ENCODE measurements around the gene SEC22C. TPM values are rescaled to one million over a fixed set of nuclear protein-coding genes. Genes with fewer than 3 reads are reported as not detected.
"Not testable (repeated sequence)": the region's sequence is repeated elsewhere in the genome, so short reads cannot be mapped to it uniquely, and the experiment has no call there.

The SEC22C gene
- total RNA-seq, 6 experiments from 2014 or later = 11.3 to 23.6 (median 13.8) TPM

DNA sequence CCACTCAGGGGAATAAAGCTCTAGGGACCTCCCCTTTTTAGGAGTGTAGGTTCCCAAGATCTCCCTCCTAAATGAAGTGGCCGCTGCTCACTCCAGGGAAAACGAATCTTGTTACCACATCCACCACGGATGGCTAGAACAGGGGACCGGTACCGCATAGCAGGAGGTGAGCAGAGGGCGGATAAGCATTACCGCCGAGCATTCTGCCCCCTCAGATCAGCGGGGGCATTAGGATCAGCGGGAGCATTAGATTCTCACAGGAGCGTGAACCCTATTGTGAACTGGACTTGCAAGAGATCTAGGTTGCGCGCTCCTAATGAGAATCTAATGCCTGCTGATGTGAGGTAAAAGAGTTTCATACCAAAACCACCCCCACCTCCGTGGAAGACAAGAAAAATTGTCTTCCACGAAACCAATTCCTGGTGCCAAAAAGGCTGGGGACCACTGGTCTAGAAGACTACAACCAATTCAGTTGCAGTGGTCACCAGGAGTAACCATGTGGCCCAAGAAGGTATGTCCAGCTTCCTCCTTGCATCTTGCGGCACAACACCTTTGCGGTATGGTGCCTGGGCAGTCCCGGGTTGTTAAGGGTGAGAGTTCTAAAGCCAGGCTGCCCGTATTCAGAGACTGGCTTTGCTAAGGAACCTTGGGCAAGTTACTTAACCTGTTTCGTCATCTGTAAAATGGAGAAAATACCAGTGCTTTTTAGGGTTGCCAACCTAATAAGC lies 7.8 kb upstream of the SEC22C start:
- DNase-seq = no peak

DNA sequence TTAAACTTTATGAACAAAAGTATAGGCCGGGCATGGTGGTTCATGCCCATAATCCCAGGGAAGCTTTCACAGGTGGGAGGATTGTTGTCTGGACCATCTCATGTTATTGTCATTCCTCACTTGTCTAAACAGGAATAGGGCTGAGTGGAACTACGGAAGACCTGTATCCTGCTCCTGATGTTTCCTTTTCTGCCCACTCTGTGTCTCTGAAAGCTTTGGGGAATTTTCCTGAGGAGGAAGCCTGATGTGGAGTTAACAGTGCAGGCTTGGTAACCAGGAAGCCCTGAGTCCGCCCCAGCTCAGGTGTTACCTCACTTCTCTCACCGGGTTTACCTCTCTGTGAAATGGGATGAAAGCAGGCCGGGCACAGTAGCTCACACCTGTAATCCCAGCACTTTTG lies 6.9 kb upstream of the SEC22C start:
- Histone ChIP-seq H3K36me3 (peaks cover 0 to 3% (median 0%) of the 10 kb centered on the region in 4 donors), H3K4me3 (no peak overlapping the region), H3K27me3 (no peaks in the 10 kb centered on the region), H3K27ac (no peak overlapping the region), H3K4me1 (peaks cover 0 to 9% (median 2%) of the 10 kb centered on the region in 4 donors), H3K9me3 (no peaks in the 10 kb centered on the region)
- 73% methylated on average over 4 of the region's 5 CpGs for WGBS (ENCODE audit: insufficient coverage, low coverage, low lambda C conversion rate, missing lambda C conversion rate)
- intact Hi-C loops (cut with DNase I) = no loop called here
- TF ChIP-seq POLR2A (IDR thresholded peaks at IDR 0.05) = no peak
- TF ChIP-seq, protein P1, sequence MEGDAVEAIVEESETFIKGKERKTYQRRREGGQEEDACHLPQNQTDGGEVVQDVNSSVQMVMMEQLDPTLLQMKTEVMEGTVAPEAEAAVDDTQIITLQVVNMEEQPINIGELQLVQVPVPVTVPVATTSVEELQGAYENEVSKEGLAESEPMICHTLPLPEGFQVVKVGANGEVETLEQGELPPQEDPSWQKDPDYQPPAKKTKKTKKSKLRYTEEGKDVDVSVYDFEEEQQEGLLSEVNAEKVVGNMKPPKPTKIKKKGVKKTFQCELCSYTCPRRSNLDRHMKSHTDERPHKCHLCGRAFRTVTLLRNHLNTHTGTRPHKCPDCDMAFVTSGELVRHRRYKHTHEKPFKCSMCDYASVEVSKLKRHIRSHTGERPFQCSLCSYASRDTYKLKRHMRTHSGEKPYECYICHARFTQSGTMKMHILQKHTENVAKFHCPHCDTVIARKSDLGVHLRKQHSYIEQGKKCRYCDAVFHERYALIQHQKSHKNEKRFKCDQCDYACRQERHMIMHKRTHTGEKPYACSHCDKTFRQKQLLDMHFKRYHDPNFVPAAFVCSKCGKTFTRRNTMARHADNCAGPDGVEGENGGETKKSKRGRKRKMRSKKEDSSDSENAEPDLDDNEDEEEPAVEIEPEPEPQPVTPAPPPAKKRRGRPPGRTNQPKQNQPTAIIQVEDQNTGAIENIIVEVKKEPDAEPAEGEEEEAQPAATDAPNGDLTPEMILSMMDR (IDR thresholded peaks at IDR 0.05) = no peak
- ATAC-seq (no peak), DNase-seq (no peak)

More for the DNA sequence above, 7.8 kb upstream of the SEC22C start:
- peaks cover 0 to 10% (median 2%) of the 10 kb centered on the region in 4 donors for H3K36me3 ChIP-seq
- no peaks in the 10 kb centered on the region for H3K9me3 ChIP-seq
- 90% methylated on average over 7 of the region's 20 CpGs for WGBS (ENCODE audit: insufficient coverage, low coverage, low lambda C conversion rate, missing lambda C conversion rate)
- TF ChIP-seq, protein P1 (IDR thresholded peaks at IDR 0.05) = no peak
- TF ChIP-seq POLR2A (IDR thresholded peaks at IDR 0.05) = no peak
- no peak for ATAC-seq
- no peaks in the 10 kb centered on the region for H3K27me3 ChIP-seq
- H3K4me3 ChIP-seq = peak overlapping the region in 1 of 3 donors; percentile 76
- H3K27ac ChIP-seq = peak overlapping the region in 1 of 3 donors; percentile 69
- peaks cover 0 to 9% (median 2%) of the 10 kb centered on the region in 4 donors for H3K4me1 ChIP-seq
- intact Hi-C loops (cut with DNase I) = no loop called here

DNA sequence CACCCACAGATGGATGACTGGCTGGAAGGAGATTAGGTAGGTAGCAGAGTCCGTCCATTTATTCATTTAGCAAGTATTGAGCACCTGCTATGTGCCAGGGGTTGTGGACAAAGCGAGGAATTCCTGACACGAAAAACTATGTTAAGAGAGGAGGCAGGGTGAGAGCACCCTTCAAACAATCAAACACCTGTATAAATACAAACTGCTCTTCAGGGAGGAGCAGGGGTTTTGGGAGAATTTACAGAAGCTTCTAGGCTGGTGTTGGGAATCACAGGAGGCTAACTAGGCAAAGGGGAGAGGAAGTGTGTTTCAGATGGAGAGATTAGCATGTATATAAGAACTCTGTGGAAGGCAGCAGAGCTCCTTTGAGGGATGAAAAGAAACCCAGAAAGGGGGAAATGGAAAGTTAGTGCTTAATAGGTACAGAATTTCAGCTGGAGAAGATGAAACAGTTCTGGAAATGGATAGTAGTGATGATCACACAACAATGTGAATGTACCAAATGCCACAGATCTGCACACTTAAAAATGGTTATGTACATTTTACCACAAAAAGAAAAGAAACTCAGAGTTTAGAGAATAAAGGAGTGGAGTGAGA lies 805 bp upstream of the SEC22C start:
- TF ChIP-seq, protein P1 (IDR thresholded peaks at IDR 0.05) = no peak
- TF ChIP-seq POLR2A (IDR thresholded peaks at IDR 0.05) = no peak
- peaks cover 0 to 11% (median 6%) of the 10 kb centered on the region in 4 donors for H3K4me1 ChIP-seq
- no peak for ATAC-seq
- no peaks in the 10 kb centered on the region for H3K9me3 ChIP-seq
- no peak for DNase-seq
- H3K36me3 ChIP-seq = no peaks in the 10 kb centered on the region
- 0% methylated on average over 3 of the region's 3 CpGs for WGBS (ENCODE audit: insufficient coverage, low coverage, low lambda C conversion rate, missing lambda C conversion rate)
- no peaks in the 10 kb centered on the region for H3K27me3 ChIP-seq
- intact Hi-C loops (cut with DNase I) = no loop called here
- H3K4me3 ChIP-seq = peak overlapping the region; percentile 90 to 95 (median 91)
- peak overlapping the region; percentile 64 to 82 (median 70) for H3K27ac ChIP-seq

DNA sequence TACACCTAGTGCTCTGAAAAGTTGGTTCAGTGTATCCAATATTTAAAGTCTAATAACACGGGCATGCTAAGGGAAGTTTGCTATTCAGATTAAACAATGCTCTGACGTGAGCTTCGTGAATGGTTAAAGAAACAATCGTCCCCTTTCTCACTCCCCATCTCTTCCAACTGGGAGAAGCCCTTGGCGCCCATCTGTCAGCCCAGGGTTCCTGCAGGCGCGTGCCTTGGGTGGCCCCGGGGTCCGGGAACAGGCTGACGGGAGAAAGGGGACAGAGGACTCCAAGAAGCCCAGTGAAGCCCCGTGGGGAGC lies 413 bp downstream of the SEC22C start:
- no peaks in the 10 kb centered on the region for H3K9me3 ChIP-seq
- no peak for ATAC-seq
- intact Hi-C loops (cut with DNase I) = no loop called here
- 0% methylated on average over 6 of the region's 11 CpGs for WGBS (ENCODE audit: insufficient coverage, low coverage, low lambda C conversion rate, missing lambda C conversion rate)
- peak overlapping the region; percentile 90 to 95 (median 91) for H3K4me3 ChIP-seq
- no peaks in the 10 kb centered on the region for H3K36me3 ChIP-seq
- H3K27ac ChIP-seq = peak overlapping the region; percentile 64 to 82 (median 70)
- DNase-seq = no peak
- no peaks in the 10 kb centered on the region for H3K27me3 ChIP-seq
- H3K4me1 ChIP-seq = peaks cover 0 to 11% (median 6%) of the 10 kb centered on the region in 4 donors
- TF ChIP-seq, protein P1 (IDR thresholded peaks at IDR 0.05) = no peak
- TF ChIP-seq POLR2A (IDR thresholded peaks at IDR 0.05) = no peak

DNA sequence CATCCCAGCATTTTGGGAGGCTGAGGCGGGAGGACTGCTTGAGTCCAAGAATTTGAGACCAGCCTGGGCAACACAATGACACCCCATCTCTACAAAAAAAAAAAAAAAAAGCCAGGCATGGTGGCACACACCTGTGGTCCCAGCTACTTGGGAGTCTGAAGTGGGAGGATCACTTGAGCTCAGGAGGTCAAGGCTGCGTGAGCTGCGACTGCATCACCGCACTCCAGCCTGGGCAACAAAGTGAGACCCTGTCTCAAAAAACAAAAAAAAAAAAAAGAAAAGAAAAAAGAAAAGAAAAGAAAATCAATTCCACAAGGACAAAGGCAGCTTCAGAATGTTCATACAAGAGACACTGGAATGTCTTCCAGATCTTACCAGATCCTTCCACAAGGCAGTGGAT lies 2.4 kb downstream of the SEC22C start:
- H3K27ac ChIP-seq; H3K9me3 ChIP-seq; H3K27me3 ChIP-seq; intact Hi-C loops (cut with DNase I); H3K4me3 ChIP-seq; ATAC-seq; DNase-seq; H3K36me3 ChIP-seq: not testable (repeated sequence)
- H3K4me1 ChIP-seq = peaks cover 0 to 11% (median 6%) of the 10 kb centered on the region in 4 donors
- no CpG with 5 or more reads among the region's 4 CpGs for WGBS (ENCODE audit: insufficient coverage, low coverage, low lambda C conversion rate, missing lambda C conversion rate)
